ENCODE results near the gene CYTH2.
"Not testable (repeated sequence)": the region's sequence is repeated elsewhere in the genome, so short reads cannot be mapped to it uniquely, and the experiment has no call there.

Gene CYTH2

GRCh38 chr19:48519426-48519825, 50.3 kb downstream of the CYTH2 start:
- H4K5ac ChIP-seq (ENCODE audit: low read length); H2BK120ac ChIP-seq (ENCODE audit: low read depth, low read length); H3K4ac ChIP-seq (ENCODE audit: low read depth, low read length); H2BK15ac ChIP-seq (replicated peaks; ENCODE audit: low read depth); H2AK5ac ChIP-seq (ENCODE audit: low read length); H3K56ac ChIP-seq (ENCODE audit: low read length); H4K8ac ChIP-seq (ENCODE audit: low read depth, low read length); H3K36me3 ChIP-seq (ENCODE audit: control insufficient read depth, insufficient read depth, low read length); H3K27ac ChIP-seq (ENCODE audit: low read depth, low read length); H2BK5ac ChIP-seq (ENCODE audit: low read length); H3K9ac ChIP-seq (ENCODE audit: low read length); H3K79me1 ChIP-seq (ENCODE audit: low read length); DNase-seq; H3K4me2 ChIP-seq (ENCODE audit: low read length); H3K27me3 ChIP-seq (ENCODE audit: insufficient read depth, low read length, poor library complexity); H3K79me2 ChIP-seq (ENCODE audit: control insufficient read depth, insufficient read depth, low read length); H3K4me1 ChIP-seq (ENCODE audit: control insufficient read depth, low read depth, low read length); H3K23ac ChIP-seq (ENCODE audit: low read length); H3K4me3 ChIP-seq (ENCODE audit: low read length); H3K18ac ChIP-seq (ENCODE audit: low read length): not testable (repeated sequence)
- WGBS (ENCODE audit: extremely low coverage, insufficient coverage, low lambda C conversion rate), result no CpG with 5 or more reads among the region's 4 CpGs

GRCh38 chr19:48520134-48520533, 51.0 kb downstream of the CYTH2 start:
- no peak overlapping the region for H4K5ac ChIP-seq (ENCODE audit: low read length)
- H2BK15ac ChIP-seq (replicated peaks; ENCODE audit: low read depth), result no peak overlapping the region
- no peak overlapping the region for H3K56ac ChIP-seq (ENCODE audit: low read length)
- no peak overlapping the region for H3K18ac ChIP-seq (ENCODE audit: low read length)
- H3K23ac ChIP-seq (ENCODE audit: low read length), result no peak overlapping the region
- no peak overlapping the region for H4K8ac ChIP-seq (ENCODE audit: low read depth, low read length)
- no peaks in the 10 kb centered on the region for H3K4me1 ChIP-seq (ENCODE audit: control insufficient read depth, low read depth, low read length)
- no peak overlapping the region for H3K4me3 ChIP-seq (ENCODE audit: low read length)
- no peak overlapping the region for H3K9ac ChIP-seq (ENCODE audit: low read length)
- H2BK120ac ChIP-seq (ENCODE audit: low read depth, low read length), result no peak overlapping the region
- no peaks in the 10 kb centered on the region for H3K79me2 ChIP-seq (ENCODE audit: control insufficient read depth, insufficient read depth, low read length)
- no peaks in the 10 kb centered on the region for H3K36me3 ChIP-seq (ENCODE audit: control insufficient read depth, insufficient read depth, low read length)
- no peak overlapping the region for H2BK5ac ChIP-seq (ENCODE audit: low read length)
- no CpG with 5 or more reads among the region's 4 CpGs for WGBS (ENCODE audit: extremely low coverage, insufficient coverage, low lambda C conversion rate)
- H3K27me3 ChIP-seq (ENCODE audit: insufficient read depth, low read length, poor library complexity), result no peaks in the 10 kb centered on the region
- DNase-seq, result no peak
- H3K4ac ChIP-seq (ENCODE audit: low read depth, low read length), result no peak overlapping the region
- no peaks in the 10 kb centered on the region for H3K79me1 ChIP-seq (ENCODE audit: low read length)
- no peak overlapping the region for H3K27ac ChIP-seq (ENCODE audit: low read depth, low read length)
- H3K4me2 ChIP-seq (ENCODE audit: low read length), result no peak overlapping the region
- no peak overlapping the region for H2AK5ac ChIP-seq (ENCODE audit: low read length)

GRCh38 chr19:48524221-48524620, 55.1 kb downstream of the CYTH2 start:
- H3K36me3 ChIP-seq (ENCODE audit: control insufficient read depth, insufficient read depth, low read length), result no peaks in the 10 kb centered on the region
- H3K4me3 ChIP-seq (ENCODE audit: low read length), result no peak overlapping the region
- no peak overlapping the region for H3K4ac ChIP-seq (ENCODE audit: low read depth, low read length)
- no peaks in the 10 kb centered on the region for H3K27me3 ChIP-seq (ENCODE audit: insufficient read depth, low read length, poor library complexity)
- no peak overlapping the region for H2BK120ac ChIP-seq (ENCODE audit: low read depth, low read length)
- DNase-seq, result no peak
- H4K8ac ChIP-seq (ENCODE audit: low read depth, low read length), result no peak overlapping the region
- no peak overlapping the region for H3K23ac ChIP-seq (ENCODE audit: low read length)
- H3K4me1 ChIP-seq (ENCODE audit: control insufficient read depth, low read depth, low read length), result no peaks in the 10 kb centered on the region
- no peak overlapping the region for H4K5ac ChIP-seq (ENCODE audit: low read length)
- H3K79me2 ChIP-seq (ENCODE audit: control insufficient read depth, insufficient read depth, low read length), result no peaks in the 10 kb centered on the region
- H3K18ac ChIP-seq (ENCODE audit: low read length), result no peak overlapping the region
- H2BK5ac ChIP-seq (ENCODE audit: low read length), result no peak overlapping the region
- H3K9ac ChIP-seq (ENCODE audit: low read length), result no peak overlapping the region
- no peak overlapping the region for H2BK15ac ChIP-seq (replicated peaks; ENCODE audit: low read depth)
- no peak overlapping the region for H3K27ac ChIP-seq (ENCODE audit: low read depth, low read length)
- no peak overlapping the region for H2AK5ac ChIP-seq (ENCODE audit: low read length)
- no CpG with 5 or more reads among the region's 2 CpGs for WGBS (ENCODE audit: extremely low coverage, insufficient coverage, low lambda C conversion rate)
- no peak overlapping the region for H3K4me2 ChIP-seq (ENCODE audit: low read length)
- H3K79me1 ChIP-seq (ENCODE audit: low read length), result no peaks in the 10 kb centered on the region
- no peak overlapping the region for H3K56ac ChIP-seq (ENCODE audit: low read length)

GRCh38 chr19:48524732-48525131, 55.6 kb downstream of the CYTH2 start:
- no peak overlapping the region for H4K8ac ChIP-seq (ENCODE audit: low read depth, low read length)
- H3K36me3 ChIP-seq (ENCODE audit: control insufficient read depth, insufficient read depth, low read length), result no peaks in the 10 kb centered on the region
- no peak overlapping the region for H2BK5ac ChIP-seq (ENCODE audit: low read length)
- no peak overlapping the region for H3K18ac ChIP-seq (ENCODE audit: low read length)
- no peaks in the 10 kb centered on the region for H3K27me3 ChIP-seq (ENCODE audit: insufficient read depth, low read length, poor library complexity)
- no peak overlapping the region for H3K4me2 ChIP-seq (ENCODE audit: low read length)
- no peak overlapping the region for H3K4ac ChIP-seq (ENCODE audit: low read depth, low read length)
- no peak overlapping the region for H3K4me3 ChIP-seq (ENCODE audit: low read length)
- H3K79me2 ChIP-seq (ENCODE audit: control insufficient read depth, insufficient read depth, low read length), result no peaks in the 10 kb centered on the region
- no peak for DNase-seq
- no peak overlapping the region for H3K9ac ChIP-seq (ENCODE audit: low read length)
- no peak overlapping the region for H3K56ac ChIP-seq (ENCODE audit: low read length)
- no peak overlapping the region for H3K27ac ChIP-seq (ENCODE audit: low read depth, low read length)
- H2BK15ac ChIP-seq (replicated peaks; ENCODE audit: low read depth), result no peak overlapping the region
- WGBS (ENCODE audit: extremely low coverage, insufficient coverage, low lambda C conversion rate), result no CpG with 5 or more reads among the region's 5 CpGs
- no peak overlapping the region for H4K5ac ChIP-seq (ENCODE audit: low read length)
- H2AK5ac ChIP-seq (ENCODE audit: low read length), result no peak overlapping the region
- no peak overlapping the region for H3K23ac ChIP-seq (ENCODE audit: low read length)
- no peaks in the 10 kb centered on the region for H3K4me1 ChIP-seq (ENCODE audit: control insufficient read depth, low read depth, low read length)
- H3K79me1 ChIP-seq (ENCODE audit: low read length), result no peaks in the 10 kb centered on the region
- no peak overlapping the region for H2BK120ac ChIP-seq (ENCODE audit: low read depth, low read length)

- H3K56ac ChIP-seq (ENCODE audit: low read length), result no peak overlapping the region
- H2AK5ac ChIP-seq (ENCODE audit: low read length), result no peak overlapping the region
- no peak overlapping the region for H2BK5ac ChIP-seq (ENCODE audit: low read length)
- H3K79me2 ChIP-seq (ENCODE audit: control insufficient read depth, insufficient read depth, low read length), result no peaks in the 10 kb centered on the region
- H3K4me1 ChIP-seq (ENCODE audit: control insufficient read depth, low read depth, low read length), result no peaks in the 10 kb centered on the region
- no peak overlapping the region for H3K9ac ChIP-seq (ENCODE audit: low read length)
- no peak overlapping the region for H2BK15ac ChIP-seq (replicated peaks; ENCODE audit: low read depth)
- H3K79me1 ChIP-seq (ENCODE audit: low read length), result no peaks in the 10 kb centered on the region
- H3K4ac ChIP-seq (ENCODE audit: low read depth, low read length), result no peak overlapping the region
- no peak overlapping the region for H2BK120ac ChIP-seq (ENCODE audit: low read depth, low read length)
- no peaks in the 10 kb centered on the region for H3K36me3 ChIP-seq (ENCODE audit: control insufficient read depth, insufficient read depth, low read length)
- no peak overlapping the region for H4K8ac ChIP-seq (ENCODE audit: low read depth, low read length)
- no peak overlapping the region for H3K4me3 ChIP-seq (ENCODE audit: low read length)
- peak; percentile 49 for DNase-seq
- no peak overlapping the region for H3K4me2 ChIP-seq (ENCODE audit: low read length)
- no peak overlapping the region for H3K18ac ChIP-seq (ENCODE audit: low read length)
- no peaks in the 10 kb centered on the region for H3K27me3 ChIP-seq (ENCODE audit: insufficient read depth, low read length, poor library complexity)
- no peak overlapping the region for H3K23ac ChIP-seq (ENCODE audit: low read length)
- WGBS (ENCODE audit: extremely low coverage, insufficient coverage, low lambda C conversion rate), result no CpG with 5 or more reads among the region's 4 CpGs
- no peak overlapping the region for H3K27ac ChIP-seq (ENCODE audit: low read depth, low read length)
- H4K5ac ChIP-seq (ENCODE audit: low read length), result no peak overlapping the region
Observed at GRCh38 chr19:48529156-48529555, 60.0 kb downstream of the CYTH2 start.

- no peak overlapping the region for H3K4me3 ChIP-seq (ENCODE audit: low read length)
- no peak overlapping the region for H3K27ac ChIP-seq (ENCODE audit: low read depth, low read length)
- H3K79me1 ChIP-seq (ENCODE audit: low read length), result no peaks in the 10 kb centered on the region
- H3K56ac ChIP-seq (ENCODE audit: low read length), result no peak overlapping the region
- H3K4me1 ChIP-seq (ENCODE audit: control insufficient read depth, low read depth, low read length), result no peaks in the 10 kb centered on the region
- no peak overlapping the region for H4K5ac ChIP-seq (ENCODE audit: low read length)
- H3K18ac ChIP-seq (ENCODE audit: low read length), result no peak overlapping the region
- H2BK120ac ChIP-seq (ENCODE audit: low read depth, low read length), result no peak overlapping the region
- H3K4me2 ChIP-seq (ENCODE audit: low read length), result no peak overlapping the region
- H3K79me2 ChIP-seq (ENCODE audit: control insufficient read depth, insufficient read depth, low read length), result no peaks in the 10 kb centered on the region
- H2AK5ac ChIP-seq (ENCODE audit: low read length), result no peak overlapping the region
- DNase-seq, result no peak
- H2BK5ac ChIP-seq (ENCODE audit: low read length), result no peak overlapping the region
- WGBS (ENCODE audit: extremely low coverage, insufficient coverage, low lambda C conversion rate), result no CpG with 5 or more reads among the region's 20 CpGs
- H3K4ac ChIP-seq (ENCODE audit: low read depth, low read length), result no peak overlapping the region
- H2BK15ac ChIP-seq (replicated peaks; ENCODE audit: low read depth), result no peak overlapping the region
- no peaks in the 10 kb centered on the region for H3K36me3 ChIP-seq (ENCODE audit: control insufficient read depth, insufficient read depth, low read length)
- H3K9ac ChIP-seq (ENCODE audit: low read length), result no peak overlapping the region
- H3K23ac ChIP-seq (ENCODE audit: low read length), result no peak overlapping the region
- no peaks in the 10 kb centered on the region for H3K27me3 ChIP-seq (ENCODE audit: insufficient read depth, low read length, poor library complexity)
- no peak overlapping the region for H4K8ac ChIP-seq (ENCODE audit: low read depth, low read length)
Observed at GRCh38 chr19:48530066-48530720, 61.0 kb downstream of the CYTH2 start.
